ENCODE data around the gene DYNLRB2. TPM values are rescaled to one million over a fixed set of nuclear protein-coding genes. Genes with fewer than 3 reads are reported as not detected.

Gene DYNLRB2
- total RNA-seq, 1 donor: 0.86 TPM

DNA sequence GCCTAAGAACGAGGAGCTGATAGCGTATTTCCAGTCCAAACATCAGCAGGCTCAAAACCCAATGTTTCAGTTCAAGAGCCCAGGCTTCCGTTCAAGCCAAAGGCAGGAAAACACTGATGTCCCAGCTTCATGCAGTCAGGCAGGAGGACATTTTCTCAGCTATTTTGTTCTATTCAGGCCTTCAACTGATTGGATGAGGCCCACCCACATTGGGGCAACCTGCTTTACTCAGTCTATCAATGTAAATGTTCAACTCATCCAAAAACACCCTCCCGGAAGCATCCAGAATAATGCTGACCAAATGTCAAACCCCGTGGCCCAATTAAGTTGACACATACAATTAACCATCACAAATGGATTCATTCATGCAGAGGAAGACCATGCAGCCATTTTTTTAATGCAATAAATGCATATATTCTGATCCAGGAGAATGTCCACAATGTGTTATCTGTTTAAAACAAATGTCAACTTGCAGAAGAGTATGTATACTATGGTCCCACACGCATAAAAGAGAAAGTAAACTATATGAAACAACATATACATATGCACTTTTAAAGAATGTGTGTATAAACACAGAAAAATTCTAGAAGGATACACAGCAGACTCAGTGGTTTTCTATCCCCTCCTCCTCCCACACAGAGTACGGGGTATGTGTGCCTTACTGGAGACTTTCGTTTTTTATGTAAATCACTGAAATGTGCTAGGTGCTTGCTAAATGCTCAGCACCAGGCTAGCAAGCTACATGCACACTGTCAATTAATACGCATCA, 28.8 kb upstream of the DYNLRB2 start:
- no peak for DNase-seq (ENCODE audit: low read depth)
- no peak overlapping the region for H3K4me3 ChIP-seq (ENCODE audit: low read depth, low read length)
- TF ChIP-seq, protein P1, sequence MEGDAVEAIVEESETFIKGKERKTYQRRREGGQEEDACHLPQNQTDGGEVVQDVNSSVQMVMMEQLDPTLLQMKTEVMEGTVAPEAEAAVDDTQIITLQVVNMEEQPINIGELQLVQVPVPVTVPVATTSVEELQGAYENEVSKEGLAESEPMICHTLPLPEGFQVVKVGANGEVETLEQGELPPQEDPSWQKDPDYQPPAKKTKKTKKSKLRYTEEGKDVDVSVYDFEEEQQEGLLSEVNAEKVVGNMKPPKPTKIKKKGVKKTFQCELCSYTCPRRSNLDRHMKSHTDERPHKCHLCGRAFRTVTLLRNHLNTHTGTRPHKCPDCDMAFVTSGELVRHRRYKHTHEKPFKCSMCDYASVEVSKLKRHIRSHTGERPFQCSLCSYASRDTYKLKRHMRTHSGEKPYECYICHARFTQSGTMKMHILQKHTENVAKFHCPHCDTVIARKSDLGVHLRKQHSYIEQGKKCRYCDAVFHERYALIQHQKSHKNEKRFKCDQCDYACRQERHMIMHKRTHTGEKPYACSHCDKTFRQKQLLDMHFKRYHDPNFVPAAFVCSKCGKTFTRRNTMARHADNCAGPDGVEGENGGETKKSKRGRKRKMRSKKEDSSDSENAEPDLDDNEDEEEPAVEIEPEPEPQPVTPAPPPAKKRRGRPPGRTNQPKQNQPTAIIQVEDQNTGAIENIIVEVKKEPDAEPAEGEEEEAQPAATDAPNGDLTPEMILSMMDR (IDR thresholded peaks at IDR 0.05; ENCODE audit: insufficient read depth, low read depth, low read length): no peak

DNA sequence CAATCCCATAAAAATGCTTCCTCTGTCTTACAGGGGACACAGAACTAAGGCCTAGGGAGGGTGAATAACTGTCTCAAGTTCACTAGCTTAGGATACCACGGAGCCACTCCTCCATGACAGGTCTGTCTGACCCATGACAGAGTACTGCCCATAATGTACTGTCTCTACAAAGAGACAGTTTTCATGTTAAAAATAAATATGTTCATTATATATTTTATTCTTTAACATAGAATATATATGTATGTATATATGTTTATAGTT, 28.3 kb upstream of the DYNLRB2 start:
- no peak overlapping the region for H3K4me3 ChIP-seq (ENCODE audit: low read depth, low read length)

DNA sequence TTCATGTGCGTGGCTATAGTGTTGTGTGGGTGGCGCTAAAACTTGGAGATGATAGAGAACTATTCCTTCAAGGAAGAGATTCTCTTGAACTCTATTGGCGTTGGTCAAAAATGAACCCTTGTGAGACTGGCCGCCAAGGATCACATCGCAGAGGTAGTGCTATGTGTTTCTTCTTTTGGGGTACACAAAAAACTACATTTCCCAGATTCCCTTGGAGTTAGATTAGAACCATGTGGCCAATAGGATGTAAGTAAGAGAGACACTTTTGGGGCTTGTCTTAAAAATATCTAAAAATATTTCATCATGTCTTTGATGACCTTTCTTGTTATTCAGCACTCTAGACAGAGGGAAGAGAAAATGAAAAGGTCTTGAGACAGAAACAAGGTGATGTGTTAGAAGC, 25.4 kb upstream of the DYNLRB2 start:
- DNase-seq (ENCODE audit: low read depth): no peak
- TF ChIP-seq, protein P1 (IDR thresholded peaks at IDR 0.05; ENCODE audit: insufficient read depth, low read depth, low read length): no peak
- H3K4me3 ChIP-seq (ENCODE audit: low read depth, low read length): no peak overlapping the region

More for the DNA sequence above, 28.3 kb upstream of the DYNLRB2 start:
- DNase-seq (ENCODE audit: low read depth): no peak
- TF ChIP-seq, protein P1 (IDR thresholded peaks at IDR 0.05; ENCODE audit: insufficient read depth, low read depth, low read length): no peak

DNA sequence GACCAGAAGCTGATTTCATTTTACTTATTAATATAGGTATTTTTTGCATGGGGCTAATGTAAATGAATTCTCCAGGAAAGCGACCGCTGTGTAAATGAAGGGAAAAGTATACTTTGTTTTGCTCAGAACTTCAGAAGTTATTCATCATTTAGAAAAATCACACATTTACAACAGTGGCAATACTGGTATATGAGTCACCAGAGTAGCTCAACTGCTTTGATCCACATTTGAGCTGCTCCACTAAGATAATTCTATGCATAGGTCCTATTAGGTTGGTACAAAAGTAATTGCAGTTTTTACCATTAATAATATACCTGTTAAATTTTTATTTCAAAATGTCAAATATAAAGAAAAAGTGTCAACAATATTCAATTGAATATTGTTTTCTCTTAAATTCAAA, 22.9 kb upstream of the DYNLRB2 start:
- TF ChIP-seq, protein P1 (IDR thresholded peaks at IDR 0.05; ENCODE audit: insufficient read depth, low read depth, low read length): no peak
- no peak overlapping the region for H3K4me3 ChIP-seq (ENCODE audit: low read depth, low read length)
- DNase-seq (ENCODE audit: low read depth): no peak

DNA sequence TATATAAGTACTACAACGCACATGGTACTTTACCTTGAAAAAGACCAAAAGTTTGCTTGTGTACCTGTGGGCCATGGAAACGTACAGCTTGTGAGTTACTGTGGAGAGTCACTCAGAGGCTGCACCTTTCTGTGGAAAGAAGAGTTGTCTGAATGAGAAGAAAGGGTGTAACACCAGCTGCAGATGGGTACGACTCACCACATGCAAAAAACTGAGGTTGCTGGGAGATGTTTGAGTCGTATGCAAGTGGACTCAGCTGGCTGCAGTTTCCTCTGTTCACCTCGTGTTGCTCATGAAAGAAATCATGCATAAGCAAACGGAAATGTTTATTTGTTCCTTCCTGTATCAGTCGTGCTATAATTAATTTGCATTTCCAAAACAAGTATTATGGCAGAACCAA, 22.4 kb upstream of the DYNLRB2 start:
- TF ChIP-seq, protein P1 (IDR thresholded peaks at IDR 0.05; ENCODE audit: insufficient read depth, low read depth, low read length): no peak
- DNase-seq (ENCODE audit: low read depth): no peak
- no peak overlapping the region for H3K4me3 ChIP-seq (ENCODE audit: low read depth, low read length)

DNA sequence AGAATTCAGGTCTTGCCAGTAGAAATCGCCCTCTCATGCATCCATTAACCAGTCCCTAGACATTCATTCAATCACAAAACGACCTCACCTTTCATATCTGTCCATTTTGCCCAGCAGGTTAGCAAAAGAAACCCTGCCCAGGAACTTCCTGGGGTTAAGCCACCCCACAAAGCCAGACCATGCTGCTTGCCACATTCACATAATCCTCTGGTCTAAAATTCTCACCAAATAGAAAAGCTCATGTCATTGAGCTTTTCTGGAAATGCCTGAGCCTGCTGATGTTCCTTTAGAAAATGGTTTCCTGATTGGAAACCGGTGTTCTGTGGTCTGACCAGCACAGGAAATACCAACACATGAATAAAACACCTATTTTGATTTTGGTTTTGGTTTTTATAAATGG, 21.6 kb upstream of the DYNLRB2 start:
- no peak overlapping the region for H3K4me3 ChIP-seq (ENCODE audit: low read depth, low read length)
- TF ChIP-seq, protein P1 (IDR thresholded peaks at IDR 0.05; ENCODE audit: insufficient read depth, low read depth, low read length): no peak
- DNase-seq (ENCODE audit: low read depth): no peak

DNA sequence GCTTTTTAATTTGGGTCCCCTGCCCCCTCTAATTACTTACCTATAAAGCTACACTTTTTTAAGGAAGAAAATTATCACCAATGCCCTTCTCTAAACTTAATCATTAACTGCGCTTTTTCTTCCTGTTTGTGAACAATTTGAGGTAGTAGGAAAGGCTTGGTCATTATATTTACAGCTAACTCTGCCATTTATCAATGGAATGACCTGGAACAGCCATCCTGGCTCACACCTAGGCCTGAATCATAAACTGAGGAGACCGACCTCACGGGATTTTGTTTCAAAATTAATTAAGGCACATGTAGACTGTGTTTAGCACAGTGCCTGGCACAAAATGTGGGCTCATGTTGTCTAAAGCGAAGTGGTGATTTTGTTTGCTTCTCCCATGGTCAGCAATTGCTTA, 15.4 kb upstream of the DYNLRB2 start:
- TF ChIP-seq, protein P1 (IDR thresholded peaks at IDR 0.05; ENCODE audit: insufficient read depth, low read depth, low read length): no peak
- no peak for DNase-seq (ENCODE audit: low read depth)
- H3K4me3 ChIP-seq (ENCODE audit: low read depth, low read length): no peak overlapping the region

Data from fibroblast of villous mesenchyme (primary cell).